HG02678 (cell line): ENCODE results near the gene QDPR.
"Not testable (repeated sequence)": the region's sequence is repeated elsewhere in the genome, so short reads cannot be mapped to it uniquely, and the experiment has no call there.

Experiments used
- ATAC-seq: cut with Tn5 transposase; IDR thresholded peaks from one replicate; pipeline ENCODE4 v1.9.1; 2021; ENCODE audit warnings: mild to moderate bottlenecking, moderate library complexity; ENCODE audit not compliant: unreplicated experiment

Gene QDPR

GRCh38 chr4:17492058-17492741 is 19.7 kb downstream of the QDPR start:
- ATAC-seq = no peak

DNA sequence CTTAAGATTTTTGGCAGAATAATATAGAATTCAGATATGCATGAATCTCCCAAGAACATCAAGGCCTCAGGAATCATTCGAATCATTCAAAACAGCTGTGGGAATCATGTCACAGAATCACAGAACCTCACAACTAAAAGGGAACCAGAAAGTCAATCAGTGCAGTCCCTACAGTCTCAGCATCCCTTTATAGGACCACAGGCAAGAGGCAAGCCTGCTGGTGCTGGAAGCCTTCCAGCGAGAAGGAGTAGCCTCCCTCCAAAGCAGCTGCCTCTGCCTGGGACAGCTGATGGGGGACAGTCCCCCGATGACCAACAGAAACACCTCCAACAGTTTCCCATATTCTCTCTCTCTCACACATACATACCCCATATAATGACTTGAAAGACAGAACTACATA is 20.7 kb downstream of the QDPR start:
- no peak for ATAC-seq

DNA sequence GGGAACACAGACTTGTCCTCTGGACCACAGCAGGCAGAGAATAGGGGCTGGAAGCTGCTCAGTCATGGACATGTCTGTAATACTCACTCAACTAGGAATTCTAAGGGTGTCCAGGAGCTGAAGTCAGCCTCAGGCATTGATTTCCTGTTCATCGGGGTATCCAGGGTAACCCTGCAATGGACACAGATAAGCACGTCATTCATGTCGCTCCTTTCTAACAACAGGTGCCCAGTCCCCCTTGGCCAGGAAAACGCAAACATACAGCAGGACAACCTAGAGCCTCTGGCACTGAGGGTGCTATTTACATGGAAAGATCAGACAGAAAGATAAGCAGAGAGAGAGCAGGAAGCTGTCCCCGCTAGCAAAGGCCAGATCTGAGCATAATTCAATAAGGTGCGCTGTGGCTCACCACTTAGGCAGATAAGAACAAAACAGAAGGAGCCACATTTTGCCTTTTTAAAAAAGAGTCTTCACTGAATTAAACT is 21.3 kb downstream of the QDPR start:
- ATAC-seq = no peak

DNA sequence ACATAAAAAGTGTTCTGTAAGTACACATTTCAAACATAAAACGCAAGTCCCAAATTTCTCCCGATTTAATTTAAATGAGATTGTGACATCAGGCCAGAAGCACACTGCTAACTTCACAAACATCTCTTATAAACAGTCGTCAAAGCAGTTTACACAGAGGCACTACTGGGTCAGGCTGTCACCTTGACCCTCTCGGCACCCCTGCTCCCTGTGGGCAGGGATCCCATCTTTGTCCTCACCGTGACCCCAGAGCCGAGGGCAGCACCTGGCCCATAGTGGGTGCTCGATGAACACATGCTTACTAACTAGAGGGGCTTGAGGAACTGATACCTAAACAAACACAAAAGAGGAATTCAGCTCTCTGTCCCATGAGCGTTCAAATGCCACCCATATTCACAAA is 22.2 kb downstream of the QDPR start:
- ATAC-seq = no peak

DNA sequence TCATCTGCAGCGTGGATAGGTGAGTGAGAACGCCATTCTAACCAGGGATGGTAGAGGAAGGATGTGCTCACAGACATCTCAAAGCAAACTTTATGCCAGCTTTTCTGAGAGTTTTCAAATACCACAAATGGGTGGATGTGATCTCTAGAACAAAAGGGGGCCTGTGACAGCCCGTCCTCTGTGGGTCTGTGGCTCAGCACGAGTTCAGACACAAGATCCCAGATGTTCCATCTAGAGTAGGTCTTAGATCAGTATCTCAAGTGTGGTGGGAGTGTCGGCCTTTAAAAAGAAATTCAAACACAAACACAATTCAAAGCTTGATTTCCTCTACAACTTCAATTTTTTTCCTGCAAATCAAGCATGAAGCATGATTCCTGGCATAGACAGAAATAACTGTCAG is 22.8 kb downstream of the QDPR start:
- ATAC-seq = no peak

- ATAC-seq = no peak
These were observed 29.2 kb downstream of the QDPR start for GRCh38 chr4:17482716-17483115.

DNA sequence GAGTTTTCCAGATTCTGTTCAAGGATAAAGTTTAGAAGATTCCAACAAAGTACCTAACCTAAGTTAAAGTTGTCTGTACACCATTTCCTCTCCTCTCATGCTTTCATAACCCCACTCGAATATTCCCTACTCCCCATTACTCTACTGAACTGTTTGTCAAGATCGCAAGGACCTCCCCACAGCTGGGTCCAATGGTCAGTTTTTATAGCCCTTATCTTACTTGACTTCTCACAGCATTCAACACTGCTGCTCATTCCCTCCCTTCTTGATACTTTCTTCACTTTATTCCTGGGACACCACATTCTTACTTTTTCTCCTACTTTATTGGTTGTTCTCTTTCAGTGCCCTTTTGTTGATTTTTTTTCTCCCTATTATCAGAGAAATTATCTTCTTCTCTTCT is 30.9 kb downstream of the QDPR start:
- ATAC-seq = no peak

GRCh38 chr4:17480210-17480927 is 31.5 kb downstream of the QDPR start:
- ATAC-seq = no peak

GRCh38 chr4:17477774-17478472 is 34.0 kb downstream of the QDPR start:
- ATAC-seq = no peak

GRCh38 chr4:17476853-17477252 is 35.0 kb downstream of the QDPR start:
- ATAC-seq = no peak

DNA sequence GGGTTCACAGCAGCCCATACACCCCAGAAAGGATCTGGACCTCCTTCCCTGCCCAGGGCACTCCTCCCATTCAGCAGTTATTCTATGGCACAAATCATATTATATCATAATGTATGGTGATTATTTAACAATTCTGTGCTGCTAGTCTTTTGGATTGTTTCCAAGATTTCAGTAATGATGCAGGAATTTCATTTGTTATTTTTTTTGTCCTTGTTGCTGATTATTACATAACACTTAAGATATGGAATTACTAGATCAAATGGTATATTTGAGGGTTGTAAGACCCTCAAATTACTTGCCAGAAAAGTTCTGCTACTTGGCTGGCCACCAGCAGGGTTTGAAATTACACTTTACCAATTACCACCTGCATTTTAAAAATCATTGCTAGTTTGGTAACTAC is 36.4 kb downstream of the QDPR start:
- ATAC-seq = no peak

GRCh38 chr4:17469931-17470674 is 41.8 kb downstream of the QDPR start:
- ATAC-seq = no peak

GRCh38 chr4:17468619-17469221 is 43.2 kb downstream of the QDPR start:
- no peak for ATAC-seq

- no peak for ATAC-seq
These were observed 48.3 kb downstream of the QDPR start for GRCh38 chr4:17463606-17464005.

- no peak for ATAC-seq
These were observed 61.6 kb downstream of the QDPR start for GRCh38 chr4:17450269-17450804.

- no peak for ATAC-seq
These were observed 63.2 kb downstream of the QDPR start for GRCh38 chr4:17448689-17449088.

- peak; percentile 96 for ATAC-seq
These were observed 64.1 kb downstream of the QDPR start for GRCh38 chr4:17447675-17448298.

GRCh38 chr4:17447056-17447455 is 64.8 kb downstream of the QDPR start:
- no peak for ATAC-seq

GRCh38 chr4:17442477-17442876 is 69.4 kb downstream of the QDPR start:
- not testable (repeated sequence) for ATAC-seq

- ATAC-seq = no peak
These were observed 74.5 kb downstream of the QDPR start for GRCh38 chr4:17437396-17437795.
